IPS DF 4.7 (cell line): ENCODE results near the gene PSME1.

ENCODE experiments used
- DNase-seq: peaks from one replicate; pipeline ENCODE4 v3.0.0-alpha.2; 2013; ENCODE audit warnings: low spot score; ENCODE audit errors: extremely low read depth

Gene PSME1

DNA sequence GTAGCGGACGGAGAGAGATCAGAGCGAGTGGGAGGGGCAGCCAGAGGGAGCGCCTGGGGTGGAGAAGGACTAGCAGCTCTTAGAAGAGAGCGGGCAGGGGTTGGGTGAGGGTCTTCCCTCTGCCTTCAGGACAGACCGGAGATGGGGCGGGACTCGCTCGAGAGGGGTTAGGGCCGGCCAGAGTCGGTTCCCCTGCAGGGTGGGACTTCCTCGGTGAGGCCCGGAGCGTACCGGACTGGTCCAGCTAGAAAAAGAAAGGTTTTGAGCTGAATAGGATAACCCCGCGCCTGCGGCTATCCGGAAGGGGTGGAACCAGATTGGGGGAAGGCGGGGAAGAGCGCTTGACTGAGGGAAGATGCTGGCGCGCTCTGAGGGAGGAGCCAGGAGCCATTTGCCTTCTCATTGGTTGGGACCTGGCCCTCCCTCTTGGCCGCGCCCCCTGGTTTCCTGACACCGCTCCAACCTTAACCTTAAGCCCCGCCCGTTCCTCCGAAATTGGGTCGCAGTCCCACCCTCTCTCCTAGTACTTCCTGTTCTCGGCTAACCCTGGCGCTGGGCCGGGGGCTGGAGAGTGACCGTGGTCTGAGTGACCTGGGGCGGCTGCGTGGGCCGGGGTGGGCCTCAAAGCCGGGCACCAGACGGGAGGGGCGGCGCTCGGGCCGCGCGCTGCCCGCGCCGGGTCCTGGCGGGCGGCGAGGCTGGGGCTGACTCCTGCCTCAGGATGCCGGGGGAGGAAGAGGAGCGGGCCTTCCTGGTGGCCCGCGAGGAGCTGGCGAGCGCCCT lies 11.2 kb downstream of the PSME1 start, which contains the start of gene RNF31:
Gene RNF31 (plus strand): TSS at position 521 of the 783 bp plus-strand sequence. CDS start 201 bp downstream, at position 722.
- DNase-seq = no peak

DNA sequence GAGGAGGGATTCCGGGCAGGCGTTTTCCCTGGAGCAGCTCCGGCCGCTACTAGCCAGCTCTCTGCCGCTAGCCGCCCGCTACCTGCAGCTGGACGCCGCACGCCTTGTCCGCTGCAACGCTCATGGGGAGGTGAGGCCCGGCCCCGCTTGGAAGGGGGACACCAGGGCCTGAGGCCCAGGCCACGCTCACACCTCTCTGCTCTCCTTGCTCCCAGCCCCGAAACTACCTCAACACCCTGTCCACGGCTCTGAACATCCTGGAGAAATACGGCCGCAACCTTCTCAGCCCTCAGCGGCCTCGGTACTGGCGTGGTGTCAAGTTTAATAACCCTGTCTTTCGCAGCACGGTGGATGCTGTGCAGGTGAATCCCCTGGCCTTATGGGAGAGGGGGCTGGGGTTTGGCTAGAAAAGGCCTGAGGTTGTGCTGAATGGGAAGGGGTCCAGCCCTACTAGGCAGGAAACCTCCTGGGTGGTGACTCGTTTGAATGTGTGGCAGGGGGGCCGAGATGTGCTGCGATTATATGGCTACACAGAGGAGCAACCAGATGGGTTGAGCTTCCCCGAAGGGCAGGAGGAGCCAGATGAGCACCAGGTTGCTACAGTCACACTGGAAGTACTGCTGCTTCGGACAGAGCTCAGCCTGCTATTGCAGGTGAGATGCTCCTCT lies 11.9 kb downstream of the PSME1 start:
- DNase-seq = no peak

DNA sequence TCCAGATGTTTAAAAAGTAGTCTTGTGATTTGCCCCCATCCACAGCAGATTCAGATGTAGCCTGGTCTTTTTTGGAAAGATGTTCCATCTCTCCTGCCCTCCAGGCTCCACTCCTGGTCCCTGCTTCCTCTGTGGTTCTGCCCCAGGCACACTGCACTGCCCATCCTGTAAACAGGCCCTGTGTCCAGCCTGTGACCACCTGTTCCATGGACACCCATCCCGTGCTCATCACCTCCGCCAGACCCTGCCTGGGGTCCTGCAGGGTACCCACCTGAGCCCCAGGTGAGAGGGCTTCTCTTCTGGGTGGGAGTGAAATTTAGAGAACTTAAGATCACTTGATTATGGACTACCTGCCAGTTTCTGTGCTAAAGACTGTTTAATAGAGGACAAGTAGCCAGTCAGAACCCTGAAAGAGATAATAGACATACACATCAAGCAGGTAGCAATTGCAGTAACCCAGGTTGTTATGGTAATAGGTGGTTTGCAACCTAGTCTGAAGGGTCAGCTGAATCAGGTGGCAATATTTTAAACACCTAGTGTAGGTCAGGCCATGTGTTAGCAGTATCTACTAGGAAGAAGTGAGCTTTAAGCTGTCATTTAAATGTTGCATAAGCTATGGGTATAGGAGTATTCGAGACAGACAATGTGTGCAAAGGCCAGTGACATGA lies 13.4 kb downstream of the PSME1 start:
- DNase-seq = no peak

DNA sequence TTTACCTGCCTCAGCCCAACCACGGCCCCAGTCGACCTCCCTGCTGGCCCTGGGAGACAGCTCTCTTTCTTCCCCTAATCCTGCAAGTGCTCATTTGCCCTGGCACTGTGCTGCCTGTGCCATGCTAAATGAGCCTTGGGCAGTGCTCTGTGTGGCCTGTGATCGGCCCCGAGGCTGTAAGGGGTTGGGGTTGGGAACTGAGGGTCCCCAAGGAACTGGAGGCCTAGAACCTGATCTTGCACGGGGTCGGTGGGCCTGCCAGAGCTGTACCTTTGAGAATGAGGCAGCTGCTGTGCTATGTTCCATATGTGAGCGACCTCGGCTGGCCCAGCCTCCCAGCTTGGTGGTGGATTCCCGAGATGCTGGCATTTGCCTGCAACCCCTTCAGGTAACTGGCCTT lies 14.1 kb downstream of the PSME1 start:
- DNase-seq = no peak

DNA sequence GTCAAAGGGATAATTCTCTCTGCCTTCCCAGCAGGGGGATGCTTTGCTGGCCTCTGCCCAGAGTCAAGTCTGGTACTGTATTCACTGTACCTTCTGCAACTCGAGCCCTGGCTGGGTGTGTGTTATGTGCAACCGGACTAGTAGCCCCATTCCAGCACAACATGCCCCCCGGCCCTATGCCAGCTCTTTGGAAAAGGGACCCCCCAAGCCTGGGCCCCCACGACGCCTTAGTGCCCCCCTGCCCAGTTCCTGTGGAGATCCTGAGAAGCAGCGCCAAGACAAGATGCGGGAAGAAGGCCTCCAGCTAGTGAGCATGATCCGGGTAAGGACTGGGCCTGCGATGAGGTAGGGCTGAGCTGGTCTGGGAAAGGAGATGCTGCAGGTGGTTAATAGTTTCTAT lies 14.6 kb downstream of the PSME1 start:
- DNase-seq = no peak

DNA sequence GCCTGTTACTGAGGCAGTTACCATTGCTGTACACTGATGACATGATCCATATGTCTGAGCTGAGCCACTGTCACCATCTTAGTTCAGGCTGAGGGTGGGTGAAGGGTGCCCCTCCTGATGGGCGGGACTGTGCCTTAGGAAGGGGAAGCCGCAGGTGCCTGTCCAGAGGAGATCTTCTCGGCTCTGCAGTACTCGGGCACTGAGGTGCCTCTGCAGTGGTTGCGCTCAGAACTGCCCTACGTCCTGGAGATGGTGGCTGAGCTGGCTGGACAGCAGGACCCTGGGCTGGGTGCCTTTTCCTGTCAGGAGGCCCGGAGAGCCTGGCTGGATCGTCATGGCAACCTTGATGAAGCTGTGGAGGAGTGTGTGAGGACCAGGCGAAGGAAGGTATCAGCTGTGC lies 15.0 kb downstream of the PSME1 start:
- no peak for DNase-seq

DNA sequence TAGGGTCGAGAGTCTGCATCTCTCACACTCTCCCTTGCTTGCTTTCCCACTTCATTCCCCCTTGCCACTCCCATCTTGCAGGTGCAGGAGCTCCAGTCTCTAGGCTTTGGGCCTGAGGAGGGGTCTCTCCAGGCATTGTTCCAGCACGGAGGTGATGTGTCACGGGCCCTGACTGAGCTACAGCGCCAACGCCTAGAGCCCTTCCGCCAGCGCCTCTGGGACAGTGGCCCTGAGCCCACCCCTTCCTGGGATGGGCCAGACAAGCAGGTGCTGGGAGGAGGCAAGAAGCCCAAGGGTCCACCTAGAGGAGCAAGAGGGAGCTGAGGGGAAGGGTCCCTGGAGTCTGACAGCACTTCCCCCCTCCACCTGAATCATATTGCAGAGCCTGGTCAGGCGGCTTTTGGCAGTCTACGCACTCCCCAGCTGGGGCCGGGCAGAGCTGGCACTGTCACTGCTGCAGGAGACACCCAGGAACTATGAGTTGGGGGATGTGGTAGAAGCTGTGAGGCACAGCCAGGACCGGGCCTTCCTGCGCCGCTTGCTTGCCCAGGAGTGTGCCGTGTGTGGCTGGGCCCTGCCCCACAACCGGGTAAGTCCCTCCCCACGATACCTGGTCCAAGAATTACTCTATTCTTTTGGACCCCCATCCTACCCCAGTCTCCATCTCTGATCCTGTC lies 15.5 kb downstream of the PSME1 start:
- no peak for DNase-seq

DNA sequence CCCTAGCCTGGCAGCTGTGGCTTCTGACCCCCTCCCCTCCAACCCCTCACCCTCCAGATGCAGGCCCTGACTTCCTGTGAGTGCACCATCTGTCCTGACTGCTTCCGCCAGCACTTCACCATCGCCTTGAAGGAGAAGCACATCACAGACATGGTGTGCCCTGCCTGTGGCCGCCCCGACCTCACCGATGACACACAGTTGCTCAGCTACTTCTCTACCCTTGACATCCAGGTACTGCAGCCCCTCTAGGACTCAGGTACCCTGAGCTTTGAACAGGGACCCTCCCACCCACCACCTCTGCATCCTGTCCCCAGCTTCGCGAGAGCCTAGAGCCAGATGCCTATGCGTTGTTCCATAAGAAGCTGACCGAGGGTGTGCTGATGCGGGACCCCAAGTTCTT lies 19.1 kb downstream of the PSME1 start:
- no peak for DNase-seq

DNA sequence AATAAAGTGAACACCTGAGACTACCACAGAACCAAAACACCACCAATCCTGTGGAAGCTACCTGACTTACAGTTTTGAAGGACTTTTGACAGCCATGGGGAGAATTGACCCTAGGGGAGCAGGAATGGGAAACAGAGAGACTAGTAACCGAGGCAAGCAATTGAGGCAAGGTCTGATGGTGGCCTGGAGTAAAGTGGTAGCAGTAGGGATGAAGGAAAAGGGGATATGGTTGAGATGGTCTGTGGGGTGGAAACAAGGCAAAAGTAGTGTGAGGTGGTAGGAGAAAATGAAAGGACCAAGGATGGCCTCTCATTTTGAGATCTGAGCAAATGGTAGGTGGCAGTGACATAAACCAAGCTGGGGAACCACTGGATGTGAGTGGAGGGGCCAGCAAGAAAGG lies 20.8 kb downstream of the PSME1 start:
- DNase-seq = no peak

DNA sequence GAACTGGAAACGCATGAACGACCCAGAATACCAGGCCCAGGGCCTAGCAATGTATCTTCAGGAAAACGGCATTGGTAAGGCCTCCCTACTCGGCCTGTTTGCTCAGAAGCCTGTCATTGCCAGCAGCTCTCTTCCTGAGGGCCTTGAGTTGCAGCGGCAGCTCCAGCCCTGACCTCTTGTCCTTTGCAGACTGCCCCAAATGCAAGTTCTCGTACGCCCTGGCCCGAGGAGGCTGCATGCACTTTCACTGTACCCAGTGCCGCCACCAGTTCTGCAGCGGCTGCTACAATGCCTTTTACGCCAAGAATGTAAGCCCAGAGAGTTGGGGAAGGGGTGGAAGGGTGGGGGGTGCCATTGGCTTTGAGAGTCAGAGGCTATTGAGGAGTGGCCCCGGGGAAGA lies 21.3 kb downstream of the PSME1 start:
- no peak for DNase-seq

DNA sequence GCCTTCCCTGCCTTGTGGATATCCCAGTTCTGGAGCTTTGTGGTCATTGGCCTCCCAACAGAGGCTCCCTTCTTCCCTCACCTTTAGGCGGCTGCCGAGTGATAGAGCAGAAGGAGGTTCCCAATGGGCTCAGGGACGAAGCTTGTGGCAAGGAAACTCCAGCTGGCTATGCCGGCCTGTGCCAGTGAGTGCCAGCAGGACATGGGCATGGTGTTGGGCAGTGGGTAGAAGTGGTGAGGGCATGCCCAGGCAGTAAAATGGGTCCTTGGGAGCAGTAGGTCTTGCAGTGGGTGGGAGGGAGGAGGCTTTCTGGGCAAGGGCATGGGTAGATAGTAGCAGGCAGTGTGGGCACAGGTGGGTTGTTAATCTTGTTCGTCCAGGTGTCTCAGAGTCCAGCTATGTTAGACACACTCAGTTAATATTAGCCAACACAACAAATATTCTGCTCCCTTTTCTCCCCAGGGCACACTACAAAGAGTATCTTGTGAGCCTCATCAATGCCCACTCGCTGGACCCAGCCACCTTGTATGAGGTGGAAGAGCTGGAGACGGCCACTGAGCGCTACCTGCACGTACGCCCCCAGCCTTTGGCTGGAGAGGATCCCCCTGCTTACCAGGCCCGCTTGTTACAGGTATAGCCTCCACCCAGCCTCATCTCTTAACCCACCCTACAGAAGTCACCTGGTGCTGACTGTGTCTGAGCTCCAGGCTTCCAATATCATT lies 23.9 kb downstream of the PSME1 start:
- no peak for DNase-seq

DNA sequence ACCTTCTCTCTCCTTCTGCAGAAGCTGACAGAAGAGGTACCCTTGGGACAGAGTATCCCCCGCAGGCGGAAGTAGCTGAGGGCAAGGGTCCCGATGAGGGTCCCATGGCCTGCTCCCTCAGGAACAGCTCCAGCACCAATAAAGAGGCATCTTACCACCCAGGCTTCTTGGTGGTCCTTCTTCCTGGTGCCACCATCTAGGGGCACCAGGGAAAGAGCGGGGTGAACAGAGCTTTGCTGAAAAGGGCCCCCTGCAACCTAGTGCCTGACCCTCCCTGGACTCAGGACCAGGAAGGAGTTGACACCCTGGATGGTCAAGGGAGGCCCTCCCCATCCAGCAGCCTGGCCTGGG lies 24.5 kb downstream of the PSME1 start:
- no peak for DNase-seq

DNA sequence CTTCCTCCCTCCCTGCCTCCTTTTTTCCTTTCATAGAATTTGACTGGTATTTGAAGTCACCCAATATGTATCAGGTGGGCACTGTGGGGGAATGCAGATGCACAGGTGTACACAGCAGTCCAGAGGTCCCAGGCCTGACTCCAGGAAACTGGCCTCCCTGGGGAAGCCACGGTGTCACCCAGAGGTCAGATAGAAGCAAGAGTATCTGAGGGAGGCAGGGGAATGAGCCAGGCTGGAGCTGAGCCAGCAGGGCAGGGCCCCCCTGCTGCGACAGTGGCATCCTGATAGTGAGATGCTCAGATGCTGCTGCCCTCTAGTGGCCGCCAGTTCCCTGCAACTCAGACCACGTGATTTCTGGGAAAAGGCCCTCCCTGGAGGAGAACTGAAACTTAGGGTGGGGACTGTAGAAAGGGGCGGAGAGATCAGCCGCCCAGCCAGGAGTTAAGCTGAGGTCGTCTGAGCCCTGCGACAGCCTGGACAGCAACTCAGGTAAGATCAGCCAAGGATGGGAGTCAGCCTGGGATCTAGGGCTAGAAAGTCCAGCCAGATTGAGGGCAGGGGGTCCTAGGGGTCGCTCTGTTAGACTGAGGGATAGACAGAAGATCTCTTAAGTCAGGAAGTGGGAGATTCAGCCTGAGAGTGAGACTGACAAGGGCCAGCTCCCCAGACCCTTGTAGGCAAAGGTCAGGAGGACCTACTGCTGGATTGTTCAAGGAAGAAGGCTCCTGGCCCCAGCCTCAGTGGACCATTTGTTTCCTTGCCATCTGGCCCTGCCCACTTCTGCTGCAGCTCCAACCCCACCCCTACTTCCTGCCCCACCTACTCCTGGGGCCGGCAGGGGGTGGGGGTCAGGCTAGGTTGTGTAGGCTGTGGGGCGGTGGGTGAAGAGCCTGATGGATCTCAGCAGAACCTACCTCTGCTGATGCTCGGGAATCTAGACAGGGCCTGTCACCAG lies 25.1 kb downstream of the PSME1 start, which contains the start of gene IRF9:
Gene IRF9 (plus strand): TSS at position 416 of the 955 bp plus-strand sequence. CDS start 880 bp downstream, outside the sequence.
- peak; percentile 92 for DNase-seq

DNA sequence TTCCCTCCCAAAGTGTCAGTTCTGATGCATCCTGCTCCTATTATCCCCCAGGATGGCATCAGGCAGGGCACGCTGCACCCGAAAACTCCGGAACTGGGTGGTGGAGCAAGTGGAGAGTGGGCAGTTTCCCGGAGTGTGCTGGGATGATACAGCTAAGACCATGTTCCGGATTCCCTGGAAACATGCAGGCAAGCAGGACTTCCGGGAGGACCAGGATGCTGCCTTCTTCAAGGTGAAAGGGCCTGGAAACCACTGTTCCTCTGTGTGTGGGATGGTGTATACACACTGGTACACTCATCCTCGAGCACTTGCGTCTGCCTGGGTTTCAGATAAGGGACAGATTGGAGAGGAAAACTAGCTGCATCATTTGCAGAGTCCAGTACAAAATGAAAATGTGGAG lies 26.1 kb downstream of the PSME1 start:
- DNase-seq = no peak

DNA sequence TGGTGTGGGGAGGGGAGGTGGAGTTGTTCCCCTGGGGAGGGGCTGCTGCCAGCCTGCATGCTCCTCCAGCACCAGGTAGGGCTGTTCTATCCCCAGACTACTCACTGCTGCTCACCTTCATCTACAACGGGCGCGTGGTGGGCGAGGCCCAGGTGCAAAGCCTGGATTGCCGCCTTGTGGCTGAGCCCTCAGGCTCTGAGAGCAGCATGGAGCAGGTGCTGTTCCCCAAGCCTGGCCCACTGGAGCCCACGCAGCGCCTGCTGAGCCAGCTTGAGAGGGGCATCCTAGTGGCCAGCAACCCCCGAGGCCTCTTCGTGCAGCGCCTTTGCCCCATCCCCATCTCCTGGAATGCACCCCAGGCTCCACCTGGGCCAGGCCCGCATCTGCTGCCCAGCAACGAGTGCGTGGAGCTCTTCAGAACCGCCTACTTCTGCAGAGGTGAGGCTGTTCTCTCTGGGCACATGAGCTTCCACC lies 28.6 kb downstream of the PSME1 start:
- no peak for DNase-seq

DNA sequence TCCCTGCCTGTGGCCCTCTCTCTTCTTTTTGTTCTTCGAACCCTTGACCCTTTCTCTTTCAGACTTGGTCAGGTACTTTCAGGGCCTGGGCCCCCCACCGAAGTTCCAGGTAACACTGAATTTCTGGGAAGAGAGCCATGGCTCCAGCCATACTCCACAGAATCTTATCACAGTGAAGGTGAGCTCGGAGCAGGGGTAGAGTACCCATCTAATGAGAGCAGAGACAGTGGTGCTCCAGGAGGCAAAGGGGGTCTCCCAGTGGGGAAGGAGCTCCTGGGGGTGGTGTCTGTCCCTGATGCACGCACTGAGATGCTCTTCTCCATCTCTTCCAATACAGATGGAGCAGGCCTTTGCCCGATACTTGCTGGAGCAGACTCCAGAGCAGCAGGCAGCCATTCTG lies 29.8 kb downstream of the PSME1 start:
- no peak for DNase-seq

DNA sequence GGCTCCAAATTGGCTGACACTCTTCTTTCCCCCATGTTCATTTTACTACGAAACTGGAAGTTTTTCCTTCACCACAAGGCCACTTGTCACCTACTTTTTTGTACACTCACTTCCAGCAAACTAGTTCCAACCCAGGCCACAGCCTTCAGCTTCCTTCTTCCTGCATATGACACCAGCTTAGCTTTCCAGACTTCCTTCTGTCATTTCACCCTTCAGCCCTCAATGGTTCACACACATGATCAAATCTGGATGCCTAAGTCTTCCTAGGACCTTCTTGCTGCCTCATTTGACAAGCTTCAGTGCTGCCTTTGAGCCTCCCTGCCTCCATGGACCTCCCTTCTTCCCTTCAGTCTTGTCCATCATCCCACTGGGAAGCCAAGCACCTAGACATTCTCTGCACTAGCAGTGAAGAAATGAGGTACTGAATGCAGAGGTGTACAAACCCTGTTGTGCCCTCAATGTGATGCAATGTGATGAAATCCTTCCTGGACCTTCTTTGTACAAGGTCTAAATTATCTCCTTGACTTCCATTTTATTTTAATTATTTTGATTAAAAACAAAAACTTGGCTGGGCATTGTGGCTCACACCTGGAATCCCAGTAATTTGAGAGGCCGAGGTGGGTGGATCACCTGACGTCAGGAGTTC lies 31.6 kb downstream of the PSME1 start:
- DNase-seq = no peak

DNA sequence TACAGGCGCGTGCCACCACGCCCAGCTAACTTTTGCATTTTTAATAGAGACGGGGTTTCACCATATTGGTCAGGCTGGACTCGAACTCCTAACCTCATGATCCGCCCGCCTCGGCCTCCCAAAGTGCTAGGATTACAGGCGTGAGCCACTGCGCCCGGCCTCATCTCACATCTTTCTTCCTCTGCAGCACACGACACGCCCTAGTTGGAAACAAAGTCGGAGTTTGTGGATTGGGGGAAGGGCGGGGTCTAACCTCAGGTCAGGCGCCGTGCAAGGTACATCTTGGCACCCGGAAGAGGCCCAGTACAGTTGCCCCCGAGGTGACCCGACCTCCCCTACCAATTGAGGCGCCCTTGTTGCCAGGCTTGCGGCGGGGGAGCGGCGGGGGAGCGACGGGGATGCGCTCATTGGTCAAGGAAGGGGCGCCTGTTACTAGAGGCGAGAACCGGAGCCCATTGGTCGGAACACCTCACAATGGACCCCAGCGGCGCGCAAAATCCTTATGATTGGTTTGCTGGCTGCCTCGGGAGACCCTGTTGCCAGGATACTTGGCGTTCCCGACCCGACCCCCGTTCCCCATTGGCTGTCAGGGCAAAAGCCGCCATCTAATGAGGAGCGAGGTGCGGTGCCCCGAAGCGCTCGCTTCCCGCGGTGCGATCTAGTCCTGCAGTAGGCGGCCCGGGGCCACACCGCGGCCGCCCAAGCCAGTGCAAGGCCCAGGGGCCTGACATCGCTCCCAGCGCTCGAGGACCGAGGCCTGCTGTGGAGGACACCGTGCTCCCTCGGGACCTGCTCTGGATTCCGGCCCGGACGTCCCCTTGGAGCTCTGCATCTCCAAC lies 35.6 kb downstream of the PSME1 start, which contains the start of gene REC8:
Gene REC8 (plus strand): TSS at position 659 of the 839 bp plus-strand sequence. CDS start 473 bp downstream, outside the sequence.
- DNase-seq = no peak
